ENCODE measurements around the gene PTPRT. TPM values are rescaled to one million over a fixed set of nuclear protein-coding genes. Genes with fewer than 3 reads are reported as not detected.

The PTPRT gene
- total and polyA plus RNA-seq, 2 donors (not counting 1 experiment from before 2014, with no cell fraction given) = not detected

GRCh38 chr20:43066125-43066524, 123.6 kb downstream of the PTPRT start:
- no peak overlapping the region for H2AFZ ChIP-seq (ENCODE audit: low read length)
- no peak for DNase-seq (ENCODE audit: low read depth in 2 of 2)
- no peaks in the 10 kb centered on the region for H3K36me3 ChIP-seq (ENCODE audit: control insufficient read depth, insufficient read depth, low read length)
- H4K20me1 ChIP-seq (ENCODE audit: control insufficient read depth, extremely low read depth, insufficient read depth, low read length) = no peaks in the 10 kb centered on the region
- TF ChIP-seq CTCF (conservative IDR thresholded peaks at IDR 0.05 in 1 of 2, IDR thresholded peaks at IDR 0.05 in 1 of 2; ENCODE audit: low read depth in 1 of 2, low read length in 2 of 2) (no peak), EZH2 (IDR thresholded peaks at IDR 0.05; ENCODE audit: low read length, missing control alignments) (no peak)
- H3K27ac ChIP-seq (ENCODE audit: insufficient read depth, low read length) = no peak overlapping the region
- no peak overlapping the region for H3K9ac ChIP-seq (ENCODE audit: insufficient read depth, low read length)
- H3K4me1 ChIP-seq (ENCODE audit: control insufficient read depth, extremely low read depth, insufficient read depth, low read length) = no peaks in the 10 kb centered on the region
- no peaks in the 10 kb centered on the region for H3K9me3 ChIP-seq (ENCODE audit: control insufficient read depth, insufficient read depth, low read depth, low read length)
- H3K4me3 ChIP-seq (replicated peaks in 1 of 4; ENCODE audit: control extremely low read depth in 1 of 4, insufficient read depth in 1 of 4, low read depth in 3 of 4, low read length in 4 of 4) = no peak overlapping the region
- no peak overlapping the region for H3K4me2 ChIP-seq (ENCODE audit: extremely low read depth, insufficient read depth, low read length)
- no peaks in the 10 kb centered on the region for H3K79me2 ChIP-seq (ENCODE audit: control insufficient read depth, insufficient read depth, low read length)
- no peaks in the 10 kb centered on the region for H3K27me3 ChIP-seq (ENCODE audit: control insufficient read depth, insufficient read depth, low read length)

- no peak overlapping the region for H2AFZ ChIP-seq (ENCODE audit: low read length)
- H3K9me3 ChIP-seq (ENCODE audit: control insufficient read depth, insufficient read depth, low read depth, low read length) = no peaks in the 10 kb centered on the region
- no peaks in the 10 kb centered on the region for H3K36me3 ChIP-seq (ENCODE audit: control insufficient read depth, insufficient read depth, low read length)
- H3K27me3 ChIP-seq (ENCODE audit: control insufficient read depth, insufficient read depth, low read length) = no peaks in the 10 kb centered on the region
- no peak overlapping the region for H3K4me3 ChIP-seq (replicated peaks in 1 of 4; ENCODE audit: control extremely low read depth in 1 of 4, insufficient read depth in 1 of 4, low read depth in 3 of 4, low read length in 4 of 4)
- H3K27ac ChIP-seq (ENCODE audit: insufficient read depth, low read length) = no peak overlapping the region
- H3K4me2 ChIP-seq (ENCODE audit: extremely low read depth, insufficient read depth, low read length) = no peak overlapping the region
- no peaks in the 10 kb centered on the region for H3K79me2 ChIP-seq (ENCODE audit: control insufficient read depth, insufficient read depth, low read length)
- H4K20me1 ChIP-seq (ENCODE audit: control insufficient read depth, extremely low read depth, insufficient read depth, low read length) = no peaks in the 10 kb centered on the region
- H3K4me1 ChIP-seq (ENCODE audit: control insufficient read depth, extremely low read depth, insufficient read depth, low read length) = no peaks in the 10 kb centered on the region
- no peak for DNase-seq (ENCODE audit: low read depth in 2 of 2)
- H3K9ac ChIP-seq (ENCODE audit: insufficient read depth, low read length) = no peak overlapping the region
- TF ChIP-seq EZH2 (IDR thresholded peaks at IDR 0.05; ENCODE audit: low read length, missing control alignments) (no peak), CTCF (conservative IDR thresholded peaks at IDR 0.05 in 1 of 2, IDR thresholded peaks at IDR 0.05 in 1 of 2; ENCODE audit: low read depth in 1 of 2, low read length in 2 of 2) (no peak)
Observed at GRCh38 chr20:43065299-43065698, 124.4 kb downstream of the PTPRT start.

GRCh38 chr20:43058077-43058476, 131.6 kb downstream of the PTPRT start:
- Histone ChIP-seq H3K9ac (ENCODE audit: insufficient read depth, low read length) (no peak overlapping the region), H3K79me2 (ENCODE audit: control insufficient read depth, insufficient read depth, low read length) (no peaks in the 10 kb centered on the region), H3K4me1 (ENCODE audit: control insufficient read depth, extremely low read depth, insufficient read depth, low read length) (no peaks in the 10 kb centered on the region), H3K36me3 (ENCODE audit: control insufficient read depth, insufficient read depth, low read length) (no peaks in the 10 kb centered on the region), H3K4me2 (ENCODE audit: extremely low read depth, insufficient read depth, low read length) (no peak overlapping the region), H3K27me3 (ENCODE audit: control insufficient read depth, insufficient read depth, low read length) (no peaks in the 10 kb centered on the region), H3K9me3 (ENCODE audit: control insufficient read depth, insufficient read depth, low read depth, low read length) (no peaks in the 10 kb centered on the region), H2AFZ (ENCODE audit: low read length) (no peak overlapping the region), H3K4me3 (replicated peaks in 1 of 4; ENCODE audit: control extremely low read depth in 1 of 4, insufficient read depth in 1 of 4, low read depth in 3 of 4, low read length in 4 of 4) (no peak overlapping the region), H4K20me1 (ENCODE audit: control insufficient read depth, extremely low read depth, insufficient read depth, low read length) (no peaks in the 10 kb centered on the region), H3K27ac (ENCODE audit: insufficient read depth, low read length) (no peak overlapping the region)
- DNase-seq (ENCODE audit: low read depth in 2 of 2) = no peak
- TF ChIP-seq CTCF (conservative IDR thresholded peaks at IDR 0.05 in 1 of 2, IDR thresholded peaks at IDR 0.05 in 1 of 2; ENCODE audit: low read depth in 1 of 2, low read length in 2 of 2) = no peak
- TF ChIP-seq EZH2 (IDR thresholded peaks at IDR 0.05; ENCODE audit: low read length, missing control alignments) = no peak
